Measurements from ENCODE around the gene SFSWAP.

GRCh38 chr12:131723532-131723931, 12.6 kb downstream of the SFSWAP start:
- TF ChIP-seq GATA2 (IDR thresholded peaks at IDR 0.05; ENCODE audit: low read depth, low read length) (no peak), GATA3 (IDR thresholded peaks at IDR 0.05; ENCODE audit: low read depth, low read length) (no peak)

All from SH-SY5Y (cell line).